GM18502 (cell line): Measurements from ENCODE around the gene NCAPG2.
"Not testable (repeated sequence)": the region's sequence is repeated elsewhere in the genome, so short reads cannot be mapped to it uniquely, and the experiment has no call there.

Source experiments
- ATAC-seq: cut with Tn5 transposase; IDR thresholded peaks from one replicate; pipeline ENCODE4 v1.9.1; 2021; ENCODE audit warnings: mild to moderate bottlenecking; ENCODE audit not compliant: unreplicated experiment, poor library complexity

Gene NCAPG2

DNA sequence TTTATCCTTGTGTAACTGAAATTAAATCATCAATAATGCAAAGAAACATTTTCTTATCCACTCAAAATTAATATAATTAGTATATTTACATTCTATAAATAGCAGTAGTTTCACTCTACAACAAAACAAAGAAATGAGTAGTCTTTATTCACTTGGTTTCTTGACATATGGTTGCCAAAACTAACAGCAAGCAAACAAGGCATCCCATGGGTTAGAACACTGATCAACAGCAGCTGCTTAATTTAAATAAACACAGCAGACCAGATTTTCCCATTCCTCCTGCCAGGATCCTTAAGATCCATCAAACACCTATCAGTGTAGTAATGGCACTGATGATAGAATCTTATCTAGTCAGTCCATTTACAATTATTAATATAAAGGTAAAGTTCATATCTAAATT lies 22.1 kb downstream of the NCAPG2 start:
- ATAC-seq = no peak

DNA sequence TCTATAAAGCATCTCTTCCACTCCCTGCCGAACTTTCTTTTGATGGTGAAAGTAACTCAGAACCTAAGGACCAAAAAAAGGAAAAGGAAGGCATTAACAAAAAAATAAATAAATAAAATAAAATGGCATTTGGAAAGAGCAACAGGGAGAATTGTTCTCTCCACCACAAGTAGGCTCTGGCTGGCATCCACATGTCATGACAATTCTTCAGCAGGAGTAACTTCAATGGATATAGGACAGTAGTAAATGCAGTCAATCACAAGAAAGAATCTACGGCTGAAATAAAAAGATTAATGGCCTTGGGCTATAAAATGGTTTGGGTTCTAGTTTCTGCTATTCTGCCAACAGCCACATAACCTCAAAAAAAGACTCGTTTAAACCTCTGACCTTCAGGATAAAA lies 23.9 kb downstream of the NCAPG2 start:
- ATAC-seq = no peak

DNA sequence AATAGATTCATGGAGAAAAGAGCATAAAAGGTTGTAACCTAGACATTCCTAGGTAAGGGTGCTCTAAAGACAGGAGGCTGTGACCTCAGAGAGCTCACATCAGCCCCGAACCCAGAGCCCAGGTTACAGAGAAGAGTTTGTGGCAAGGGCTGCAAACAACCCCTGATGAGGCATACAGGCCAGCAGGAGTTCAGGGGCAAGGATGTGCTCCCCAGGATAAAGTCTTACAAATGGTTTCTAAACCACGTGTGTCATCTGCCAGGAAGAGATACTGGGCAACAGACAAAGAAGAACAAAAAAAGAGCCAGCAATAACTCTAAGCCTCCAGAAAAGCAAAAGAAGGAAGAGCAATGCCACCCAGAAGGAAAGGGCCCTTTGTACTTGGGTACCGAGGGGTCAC lies 27.7 kb downstream of the NCAPG2 start:
- ATAC-seq = no peak

GRCh38 chr7:158676171-158676840 lies 28.3 kb downstream of the NCAPG2 start:
- ATAC-seq = no peak

- ATAC-seq = no peak
Observed at GRCh38 chr7:158672975-158673374, 31.6 kb downstream of the NCAPG2 start.

DNA sequence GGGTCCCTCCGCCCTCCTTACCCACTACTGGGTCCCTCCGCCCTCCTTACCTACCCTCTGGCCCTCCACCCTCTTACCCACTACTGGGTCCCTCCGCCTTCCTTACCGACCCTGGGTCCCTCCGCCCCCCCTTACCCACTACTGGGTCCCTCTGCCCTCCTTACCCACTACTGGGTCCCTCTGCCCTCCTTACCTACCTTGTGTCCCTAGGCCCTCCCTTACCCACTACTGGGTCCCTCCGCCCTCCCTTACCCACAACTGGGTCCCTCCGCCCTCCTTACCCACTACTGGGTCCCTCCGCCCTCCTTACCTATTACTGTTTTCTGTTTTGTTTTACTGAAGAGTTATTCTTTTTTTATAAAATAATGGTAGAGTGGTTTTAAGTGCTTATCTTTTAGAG lies 36.5 kb downstream of the NCAPG2 start:
- ATAC-seq = not testable (repeated sequence)

GRCh38 chr7:158666966-158667678 lies 37.5 kb downstream of the NCAPG2 start:
- ATAC-seq = not testable (repeated sequence)

DNA sequence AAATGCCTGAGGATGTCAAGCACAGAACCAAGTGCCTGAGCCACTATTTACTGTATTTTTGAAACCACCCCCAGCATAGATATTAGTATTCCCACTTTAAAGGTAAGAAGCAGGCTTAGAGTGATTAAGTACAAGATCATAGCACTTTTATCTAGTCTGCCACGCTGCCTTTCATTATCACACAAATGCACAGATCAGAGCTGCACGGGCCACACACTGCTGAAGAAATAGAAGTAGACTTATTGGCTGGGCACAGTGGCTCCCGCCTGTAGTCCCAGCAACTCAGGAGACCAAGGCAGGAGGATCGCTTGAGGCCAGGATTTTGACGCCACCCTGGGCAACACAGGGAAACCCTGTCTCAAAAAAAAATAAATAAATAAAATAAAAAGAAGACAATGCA lies 38.2 kb downstream of the NCAPG2 start:
- ATAC-seq = no peak

DNA sequence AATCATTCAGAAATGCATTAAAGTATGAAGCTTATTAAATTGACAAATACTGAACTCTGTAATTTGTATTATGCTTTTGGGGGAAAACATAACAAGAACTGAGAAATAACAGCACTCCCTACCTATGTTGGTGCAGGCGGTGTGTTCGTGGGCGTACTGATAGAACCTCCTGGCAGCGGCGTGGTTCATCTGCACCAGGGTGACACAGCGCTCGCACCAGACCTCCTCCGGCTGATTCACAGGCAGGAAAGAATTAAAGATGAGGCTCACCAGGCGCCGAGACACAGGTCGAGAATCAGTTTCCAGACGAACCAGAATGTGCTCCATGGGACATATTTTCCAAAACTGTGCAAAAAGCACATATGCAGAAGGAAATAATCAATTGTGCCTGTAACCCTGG lies 40.2 kb downstream of the NCAPG2 start:
- ATAC-seq = no peak

DNA sequence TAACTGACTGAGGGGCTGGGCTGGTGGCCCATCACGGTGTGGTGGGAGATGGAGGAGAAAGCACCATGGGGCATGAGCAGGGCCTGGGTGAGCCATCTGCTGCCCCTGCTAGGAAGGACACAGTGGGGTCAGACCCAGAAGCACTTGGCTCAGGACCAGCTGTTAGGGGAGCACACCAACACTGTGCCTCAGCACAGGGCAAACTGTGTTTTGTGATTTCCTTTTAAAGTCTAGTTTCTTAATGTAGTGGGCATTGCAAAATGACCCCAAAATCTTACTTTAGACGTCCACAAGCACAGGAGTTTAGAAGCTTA lies 41.2 kb downstream of the NCAPG2 start:
- ATAC-seq = no peak

DNA sequence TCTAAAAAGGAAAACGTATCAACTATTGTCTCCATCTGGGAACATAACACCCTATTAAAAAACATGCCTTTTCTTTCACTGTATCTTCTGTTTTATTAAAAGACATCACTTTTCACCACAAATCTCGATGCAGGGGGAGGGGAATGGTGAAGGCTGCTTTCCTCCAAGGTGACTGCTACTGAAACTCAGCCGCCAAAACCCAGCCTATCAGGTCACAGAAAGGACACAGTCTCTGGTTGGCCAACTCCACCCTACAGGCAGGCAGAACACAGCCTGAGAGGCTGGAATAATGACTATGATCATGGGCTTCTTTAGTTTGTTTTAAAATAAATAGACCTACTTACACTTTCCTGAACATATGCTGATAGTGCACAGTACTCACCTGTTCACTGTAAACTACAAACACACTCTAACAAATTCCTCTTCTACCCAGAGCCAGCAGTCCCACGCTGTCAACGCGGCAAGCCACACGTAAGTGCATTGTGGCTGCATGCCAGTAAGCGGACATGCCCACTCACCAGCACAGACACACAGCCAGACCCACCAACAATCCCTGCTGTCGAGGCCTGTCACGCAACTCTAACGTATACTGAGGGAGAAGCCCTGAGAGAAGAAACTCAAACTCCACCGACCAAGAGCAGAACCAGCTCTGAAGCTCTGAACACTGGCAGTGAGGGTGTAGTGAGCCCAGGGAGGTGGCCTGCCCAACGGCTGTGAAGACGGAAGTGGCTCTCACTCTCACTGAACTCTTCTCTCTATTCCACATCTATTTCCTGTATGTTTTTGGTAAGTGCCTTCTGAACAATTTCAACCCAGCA lies 41.8 kb downstream of the NCAPG2 start:
- ATAC-seq = no peak

GRCh38 chr7:158658475-158658874 lies 46.1 kb downstream of the NCAPG2 start:
- ATAC-seq = no peak

DNA sequence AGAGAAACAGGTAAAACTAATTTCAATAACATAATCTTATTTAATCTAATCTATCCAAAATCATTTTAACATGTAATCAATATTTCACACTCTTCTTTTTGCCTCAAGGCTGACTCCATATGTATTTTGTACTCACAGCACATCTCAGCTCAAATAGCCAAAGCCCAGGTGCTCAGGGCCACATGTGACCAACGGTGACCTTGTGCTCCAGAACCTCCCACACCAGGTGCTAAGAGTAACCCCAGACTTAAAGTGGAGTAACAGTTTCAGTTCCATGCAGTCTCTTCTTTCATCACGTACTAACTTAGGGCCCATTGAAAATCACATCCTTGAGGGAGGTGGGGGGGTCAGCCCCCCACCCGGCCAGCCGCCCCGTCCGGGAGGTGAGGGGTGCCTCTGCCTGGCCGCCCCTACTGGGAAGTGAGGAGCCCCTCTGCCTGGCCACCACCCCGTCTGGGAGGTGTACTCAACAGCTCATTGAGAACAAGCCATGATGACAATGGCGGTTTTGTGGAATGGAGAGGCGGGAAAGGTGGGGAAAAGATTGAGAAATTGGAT lies 47.3 kb downstream of the NCAPG2 start:
- ATAC-seq = peak; percentile 24

- peak; percentile 98 for ATAC-seq
Observed at GRCh38 chr7:158655931-158656441, 48.6 kb downstream of the NCAPG2 start.

GRCh38 chr7:158655507-158655906 lies 49.1 kb downstream of the NCAPG2 start:
- ATAC-seq = no peak

GRCh38 chr7:158651968-158652565 lies 52.5 kb downstream of the NCAPG2 start:
- ATAC-seq = no peak

DNA sequence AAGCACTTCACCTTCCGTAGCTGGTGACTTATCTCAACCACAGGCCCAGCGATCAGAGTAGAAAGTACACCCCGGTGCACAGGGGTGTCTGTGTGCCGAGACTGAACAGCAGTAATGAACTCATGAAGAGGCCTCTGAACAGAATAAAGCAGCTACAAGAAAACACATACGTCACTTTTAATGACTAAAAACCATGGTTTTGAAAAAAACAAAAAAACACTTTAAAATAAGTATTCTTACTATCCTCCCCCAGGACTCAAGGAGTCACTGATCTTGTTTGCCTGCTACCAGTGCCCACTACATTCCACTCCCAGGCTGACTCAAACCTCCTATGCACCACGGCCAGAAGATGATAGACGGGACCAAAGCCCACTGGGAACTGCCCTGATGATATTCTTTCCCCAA lies 53.8 kb downstream of the NCAPG2 start:
- no peak for ATAC-seq

- ATAC-seq = no peak
Observed at GRCh38 chr7:158649279-158649678, 55.3 kb downstream of the NCAPG2 start.

DNA sequence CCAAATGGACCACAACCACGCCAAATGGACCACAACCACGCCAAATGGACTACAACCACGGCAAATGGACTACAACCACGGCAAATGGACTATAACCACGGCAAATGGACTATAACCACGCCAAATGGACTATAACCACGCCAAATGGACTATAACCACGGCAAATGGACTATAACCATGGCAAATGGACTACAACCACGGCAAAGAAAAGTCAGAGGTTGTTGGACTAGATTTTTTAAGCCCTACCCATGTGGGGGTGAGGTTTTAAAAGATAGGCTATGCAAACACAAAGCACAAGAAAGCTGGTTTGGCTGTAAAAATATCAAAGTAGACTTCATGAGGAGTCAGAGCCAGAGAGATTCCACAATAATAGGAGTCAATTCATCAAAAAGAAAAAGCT lies 55.8 kb downstream of the NCAPG2 start:
- no peak for ATAC-seq

DNA sequence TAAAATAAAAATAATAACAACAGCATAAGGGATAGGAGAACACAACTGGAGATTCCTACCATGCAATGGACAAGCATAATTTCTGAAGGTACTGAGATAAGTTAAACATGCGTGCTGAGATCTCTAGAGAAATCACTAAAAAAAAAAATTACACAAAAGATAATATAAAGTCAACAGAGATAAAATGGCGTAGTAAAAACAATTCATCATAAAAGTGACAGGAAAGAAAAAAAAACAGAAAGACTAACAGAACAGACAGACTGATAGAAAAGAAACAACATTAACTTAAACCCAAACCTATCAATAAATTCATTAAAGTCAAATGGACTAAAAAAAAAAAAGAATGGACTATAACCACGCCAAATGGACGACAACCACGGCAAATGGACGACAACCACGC lies 56.4 kb downstream of the NCAPG2 start:
- ATAC-seq = no peak

GRCh38 chr7:158647475-158647792 lies 57.2 kb downstream of the NCAPG2 start:
- no peak for ATAC-seq
